HG03520 (cell line): ENCODE data around the gene SNX25.
"Not testable (repeated sequence)": the region's sequence is repeated elsewhere in the genome, so short reads cannot be mapped to it uniquely, and the experiment has no call there.

Experiments
- ATAC-seq: cut with Tn5 transposase; IDR thresholded peaks from one replicate; pipeline ENCODE4 v1.9.1; 2021; ENCODE audit warnings: mild to moderate bottlenecking, moderate library complexity; ENCODE audit not compliant: unreplicated experiment

Gene SNX25

DNA sequence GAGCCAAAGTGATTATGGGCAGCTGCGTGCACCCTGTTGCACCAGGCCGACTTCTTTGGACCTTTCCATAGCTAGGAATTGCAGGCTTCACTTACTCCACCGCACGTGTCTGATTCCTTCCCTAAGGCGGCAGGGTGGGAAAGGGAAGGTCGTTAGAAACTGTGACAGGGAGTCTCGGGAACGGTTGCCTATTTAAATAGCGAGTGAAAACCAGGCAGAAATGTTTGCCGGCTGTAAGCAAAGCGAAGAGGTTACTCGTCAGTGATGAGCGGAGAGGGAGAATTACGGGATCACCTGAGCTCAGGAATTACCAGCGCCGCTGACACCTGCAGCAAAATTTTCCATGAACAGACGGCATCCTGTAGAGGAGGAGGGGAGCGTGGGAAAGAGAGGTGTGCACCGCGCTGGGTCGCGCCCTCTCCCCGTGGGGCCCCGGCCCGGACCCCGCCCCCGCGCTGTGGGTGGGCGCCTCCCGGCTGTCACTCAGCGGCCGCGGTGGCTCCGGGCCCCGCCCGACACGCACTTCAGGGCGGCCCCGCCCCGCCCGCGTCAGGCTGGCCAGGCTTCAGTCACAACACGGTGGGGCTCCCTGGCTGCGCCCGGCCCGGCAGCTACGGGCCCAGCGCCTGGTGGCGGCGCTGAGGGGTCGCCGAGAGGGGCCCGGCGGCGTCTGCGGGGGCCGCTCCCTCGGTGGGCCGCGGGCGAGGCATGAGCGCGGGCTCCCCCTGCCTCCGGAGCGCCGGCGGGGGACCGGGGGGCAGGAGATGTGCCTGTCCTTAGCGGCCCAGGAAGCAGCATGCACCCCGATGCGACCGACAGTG, at the start of gene SNX25:
Gene SNX25 (plus strand): TSS at position 568 of the 821 bp plus-strand sequence. CDS start 229 bp downstream, at position 797.
- ATAC-seq: peak; percentile 68

DNA sequence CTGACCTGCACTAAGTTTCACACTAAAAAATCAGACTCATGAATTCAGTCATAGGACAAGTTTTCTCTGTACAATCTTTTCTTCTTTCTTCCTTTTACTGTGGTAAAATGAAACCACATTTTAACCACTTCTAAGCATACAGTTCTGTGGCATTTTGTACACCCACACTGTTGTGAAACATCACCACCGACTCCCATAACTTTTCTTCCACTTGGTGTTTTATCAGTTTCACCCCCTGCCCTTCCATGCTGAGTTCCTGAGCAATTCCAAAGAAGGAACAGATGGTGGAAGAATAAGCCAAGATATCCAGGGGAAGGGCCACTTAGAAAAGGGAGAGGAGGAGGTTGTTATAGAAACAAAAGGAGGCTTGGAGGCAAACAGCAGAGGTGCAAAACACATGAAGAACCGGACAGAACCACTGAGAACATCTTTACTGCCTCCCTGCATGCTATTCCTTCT, 43.8 kb upstream of the SNX25 start:
- ATAC-seq: peak; percentile 90

DNA sequence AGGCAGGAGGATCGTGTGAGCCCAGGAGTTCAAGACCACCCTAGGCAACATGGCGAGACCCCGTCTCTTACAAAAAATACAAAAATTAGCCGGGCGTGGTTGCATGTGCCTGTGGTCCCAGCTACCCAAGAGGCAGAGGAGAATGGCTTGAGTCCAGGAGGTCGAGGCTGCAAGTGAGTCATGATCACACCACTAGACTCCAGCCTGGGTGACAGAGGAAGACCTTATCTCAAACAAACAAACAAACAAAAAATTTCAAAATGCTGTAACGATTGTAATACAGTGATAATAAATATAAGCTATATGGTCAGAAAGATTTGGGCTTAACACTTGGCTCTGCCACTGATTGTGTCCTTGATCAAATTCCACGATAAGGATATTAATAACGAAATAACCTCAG, 42.2 kb upstream of the SNX25 start:
- ATAC-seq: no peak

DNA sequence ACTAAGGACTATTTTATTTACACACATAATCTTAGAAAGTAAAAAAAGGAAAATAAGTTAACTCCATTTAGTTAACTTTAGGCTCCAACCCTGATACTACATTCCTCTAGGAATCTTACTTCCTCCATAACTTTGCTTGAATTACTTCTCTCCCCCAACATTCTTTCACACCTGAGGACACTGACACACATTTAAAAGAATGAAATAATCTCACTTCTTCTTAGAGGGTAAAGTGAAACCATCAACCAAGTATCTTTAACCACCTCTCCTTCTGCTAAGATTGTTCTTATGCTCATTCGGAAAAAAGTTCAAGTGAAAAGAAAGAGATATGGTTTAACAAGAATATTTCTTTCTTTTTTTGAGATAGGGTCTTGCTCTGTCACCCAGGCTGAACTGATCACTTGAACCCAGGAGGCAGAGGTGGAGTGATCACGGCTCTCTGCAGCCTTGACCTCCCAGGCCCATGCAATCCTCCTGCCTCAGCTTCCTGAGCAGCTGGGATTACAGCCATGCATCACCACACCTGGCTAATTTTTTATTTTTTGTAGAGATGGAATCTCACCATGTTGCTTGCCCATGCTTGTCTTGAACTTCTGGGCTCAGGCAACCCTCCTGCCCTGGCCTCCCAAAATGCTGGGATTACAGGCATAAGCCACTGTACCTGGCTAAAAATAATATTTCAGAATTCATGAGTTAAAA, 37.9 kb upstream of the SNX25 start:
- ATAC-seq: no peak

DNA sequence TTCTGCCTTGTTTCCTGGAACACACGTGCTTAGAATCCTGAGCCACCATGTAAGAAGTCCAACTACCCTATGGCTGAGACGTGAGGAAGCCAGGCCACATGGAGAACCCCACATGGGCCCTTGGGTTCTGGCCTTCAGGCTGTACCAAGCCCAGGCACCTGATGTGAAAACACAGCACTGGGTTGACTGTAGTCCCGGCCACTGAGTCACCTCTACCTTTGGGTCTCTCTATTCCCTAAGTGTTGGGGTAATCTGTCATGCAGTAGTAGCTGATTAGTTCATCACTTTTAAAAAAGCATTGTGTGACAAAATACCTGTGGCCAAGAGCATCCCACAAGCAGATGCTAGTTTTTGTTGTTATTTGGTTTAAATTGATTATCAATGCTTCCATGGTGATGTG, 29.9 kb upstream of the SNX25 start:
- no peak for ATAC-seq

DNA sequence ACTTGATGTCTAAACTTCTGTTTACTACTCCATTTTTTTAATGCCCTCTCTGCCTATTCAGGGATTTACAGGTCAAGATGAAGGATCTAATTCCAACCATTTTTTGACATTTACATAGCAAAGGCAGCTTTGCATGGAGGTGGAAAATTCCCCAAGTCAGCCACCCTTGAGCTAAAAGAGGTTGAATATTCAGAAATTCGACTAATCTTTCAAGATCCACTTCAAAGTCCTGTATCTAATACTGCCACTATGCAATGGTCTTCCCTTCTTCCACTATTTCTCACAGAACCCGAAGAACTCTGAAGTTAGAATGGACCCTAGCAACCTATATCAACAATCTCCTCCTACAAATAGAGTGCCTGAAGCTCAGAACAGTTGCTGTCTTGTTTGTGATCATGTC, 27.2 kb upstream of the SNX25 start:
- no peak for ATAC-seq

DNA sequence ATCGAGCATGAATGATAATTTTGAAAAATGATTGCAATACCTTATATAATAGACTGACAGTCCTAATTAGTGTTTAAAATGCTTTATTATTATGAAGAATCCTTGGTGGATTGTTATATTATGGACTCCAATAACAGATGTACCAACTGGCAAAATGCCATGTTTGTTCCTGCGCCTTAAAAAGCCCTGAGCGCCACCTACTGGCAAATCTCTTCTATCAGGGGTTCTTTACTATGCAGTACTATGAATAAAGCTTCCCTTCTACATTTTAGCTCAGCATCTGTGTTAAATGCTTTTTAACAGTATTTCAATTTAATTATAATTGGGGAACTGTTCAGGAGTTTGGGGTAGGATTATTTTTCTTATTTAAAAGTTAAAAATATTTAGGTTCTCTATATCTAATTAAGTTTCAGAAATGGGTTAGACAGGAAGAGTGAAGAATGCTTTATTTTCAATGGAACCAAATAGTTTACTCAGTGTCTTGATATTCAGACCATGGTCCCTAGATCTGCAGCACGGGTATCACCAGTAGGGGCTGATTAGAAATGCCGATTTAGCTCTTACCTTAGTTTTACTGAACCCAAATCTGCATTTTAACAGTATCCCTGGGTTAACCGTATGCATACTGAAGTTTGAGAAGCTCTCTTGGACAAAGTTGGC, 25.6 kb upstream of the SNX25 start:
- peak; percentile 61 for ATAC-seq

DNA sequence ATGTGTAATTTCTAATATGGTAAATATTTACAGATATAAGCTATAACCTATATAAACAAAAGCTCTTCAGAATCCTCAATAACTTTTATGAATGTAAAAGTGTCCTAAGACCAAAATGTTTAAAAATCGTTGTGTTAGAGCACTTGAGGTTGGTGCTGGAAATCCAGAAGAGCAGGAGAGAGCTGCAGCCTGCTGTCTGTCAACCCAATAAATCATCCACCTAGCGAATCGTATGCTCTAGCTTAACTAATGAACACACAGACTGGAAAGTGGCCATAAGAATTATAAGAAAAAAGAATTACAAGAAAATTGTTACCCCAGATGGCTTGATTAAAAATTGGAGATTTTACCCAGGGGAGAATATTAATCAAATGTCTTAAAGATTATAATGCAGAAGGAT, 22.6 kb upstream of the SNX25 start:
- no peak for ATAC-seq

DNA sequence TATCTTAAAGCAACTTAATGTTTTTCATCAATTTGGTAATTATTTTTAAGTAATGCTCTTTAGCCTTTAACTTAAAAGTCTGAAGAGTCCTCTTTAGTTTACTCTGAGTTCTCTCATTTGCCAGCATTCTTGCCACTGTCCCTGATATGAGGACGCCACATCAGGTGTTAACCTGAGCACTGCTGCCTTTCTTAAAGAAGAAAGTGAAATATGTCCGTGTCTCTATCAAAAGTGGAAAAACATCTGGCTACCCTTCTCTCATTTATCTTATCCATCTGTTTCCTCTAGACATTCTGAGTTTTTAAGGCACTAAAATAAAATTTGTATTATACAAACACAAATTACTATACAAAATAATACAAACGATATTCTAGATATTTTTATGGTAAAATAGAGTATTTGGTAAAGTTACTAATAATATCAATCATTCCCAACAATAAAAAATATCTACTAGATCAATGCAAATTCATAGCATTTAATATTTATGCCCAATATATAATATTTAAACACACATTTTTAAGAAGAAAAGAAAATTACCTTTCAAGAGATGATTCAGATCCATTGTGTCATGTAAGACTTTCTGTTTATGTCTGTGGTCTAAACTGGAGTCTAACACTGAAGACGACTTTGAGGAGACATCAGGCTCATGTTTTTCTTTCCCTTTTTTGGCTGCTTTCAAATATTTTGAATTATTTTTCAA, 19.6 kb upstream of the SNX25 start:
- no peak for ATAC-seq

DNA sequence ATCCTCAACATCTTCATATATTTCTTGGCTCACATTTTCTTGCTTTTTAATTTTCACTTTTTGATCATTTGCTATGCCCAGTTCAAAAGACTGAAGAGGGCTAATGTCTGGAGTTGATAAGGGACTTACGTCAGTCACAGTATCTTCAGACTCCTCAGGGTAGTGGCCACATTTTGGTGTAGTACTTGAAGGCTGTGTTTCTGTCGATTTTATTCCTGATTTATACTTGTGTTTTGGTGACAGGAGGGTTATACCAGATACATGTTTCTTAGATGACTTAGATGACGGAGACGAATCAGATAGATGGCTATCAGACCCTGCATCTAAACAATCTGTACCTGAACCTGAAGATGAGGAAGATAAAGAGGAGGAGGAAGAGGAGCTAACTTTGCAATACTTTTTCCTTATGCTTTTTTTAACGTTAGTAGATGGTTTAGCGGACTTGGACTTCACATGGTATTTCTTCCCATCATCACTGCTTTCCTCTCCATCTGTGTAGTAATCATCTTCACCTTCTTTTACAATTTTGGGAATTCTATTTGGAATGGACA, 19.0 kb upstream of the SNX25 start:
- ATAC-seq: no peak

DNA sequence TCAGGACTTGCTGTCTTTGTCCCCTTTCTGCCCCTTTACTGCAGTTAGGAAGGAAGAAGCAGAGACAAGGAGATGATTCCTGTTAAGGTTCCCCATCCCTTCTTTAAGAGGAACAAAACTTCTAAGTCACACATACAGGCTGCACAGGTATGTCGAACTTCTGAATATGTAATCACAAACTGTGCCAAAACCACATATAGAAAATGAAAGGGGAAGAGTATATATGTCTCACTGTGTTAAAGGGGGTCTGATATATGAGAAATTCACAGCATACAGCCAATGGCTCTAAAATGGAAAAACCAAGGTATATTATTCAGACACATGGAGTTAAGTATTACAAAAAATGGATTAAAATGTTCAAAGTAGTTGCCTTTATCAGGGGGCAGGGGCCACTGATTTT, 17.3 kb upstream of the SNX25 start:
- peak; percentile 91 for ATAC-seq

DNA sequence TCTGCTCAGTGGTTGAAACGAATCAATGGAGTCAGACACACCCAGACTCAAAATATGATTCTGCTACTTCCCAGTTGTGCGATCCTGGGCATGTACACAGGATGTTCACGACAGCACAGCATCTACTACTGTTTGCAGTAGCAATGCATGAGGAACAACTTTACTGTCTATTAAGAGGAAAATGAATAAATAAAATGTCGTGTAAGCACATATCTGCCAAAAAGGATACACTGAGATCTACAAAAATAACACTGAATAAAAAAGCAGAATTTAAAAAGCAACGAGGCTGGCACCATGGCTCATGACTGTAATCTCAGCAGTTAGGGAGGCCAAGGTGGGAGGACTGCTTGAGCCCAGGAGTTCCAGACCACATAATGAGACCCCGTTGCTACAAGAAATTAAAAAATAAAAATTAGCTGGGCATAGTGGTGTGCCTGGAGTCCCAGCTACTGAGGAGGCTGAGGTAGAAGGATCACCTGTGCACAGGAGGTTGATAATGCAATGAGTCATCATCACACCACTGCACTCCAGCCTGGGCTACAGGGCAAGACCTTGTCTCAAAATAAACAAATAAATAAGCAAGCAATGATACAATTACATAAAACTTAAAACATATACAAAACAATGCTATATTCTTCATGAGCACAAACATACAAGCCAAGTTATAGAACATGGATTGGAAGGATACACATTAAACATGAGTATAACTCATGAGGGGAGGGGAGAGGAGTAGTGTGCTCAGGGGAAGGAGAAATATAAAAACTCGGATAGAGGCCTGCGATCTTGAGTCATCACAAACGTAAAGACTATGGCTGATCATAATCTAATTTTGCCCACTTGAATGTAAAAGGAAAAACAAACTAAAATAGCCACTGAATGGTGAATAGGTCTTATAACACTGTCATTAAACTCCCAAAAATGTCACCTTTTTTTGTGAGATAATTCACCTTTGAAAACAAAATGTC, 14.2 kb upstream of the SNX25 start:
- ATAC-seq: no peak

DNA sequence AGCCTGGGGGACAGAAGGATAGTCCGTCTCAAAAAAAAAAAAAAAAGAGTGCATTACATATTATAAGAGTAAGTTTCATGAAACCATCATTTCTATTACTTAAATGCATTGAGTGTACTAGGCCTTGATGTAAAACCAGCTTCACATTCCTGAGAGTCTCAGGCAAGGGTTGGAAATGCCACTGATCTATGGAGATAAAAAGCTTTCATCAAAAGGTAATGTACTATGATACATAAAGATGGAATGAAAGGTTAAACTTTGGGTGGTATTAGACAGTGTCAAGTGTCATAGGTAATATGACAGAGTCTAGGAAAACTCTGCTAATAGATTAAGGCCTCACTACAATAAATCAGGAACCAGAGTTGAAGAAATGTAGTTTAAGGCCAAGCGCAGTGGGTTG, 13.0 kb upstream of the SNX25 start:
- no peak for ATAC-seq

DNA sequence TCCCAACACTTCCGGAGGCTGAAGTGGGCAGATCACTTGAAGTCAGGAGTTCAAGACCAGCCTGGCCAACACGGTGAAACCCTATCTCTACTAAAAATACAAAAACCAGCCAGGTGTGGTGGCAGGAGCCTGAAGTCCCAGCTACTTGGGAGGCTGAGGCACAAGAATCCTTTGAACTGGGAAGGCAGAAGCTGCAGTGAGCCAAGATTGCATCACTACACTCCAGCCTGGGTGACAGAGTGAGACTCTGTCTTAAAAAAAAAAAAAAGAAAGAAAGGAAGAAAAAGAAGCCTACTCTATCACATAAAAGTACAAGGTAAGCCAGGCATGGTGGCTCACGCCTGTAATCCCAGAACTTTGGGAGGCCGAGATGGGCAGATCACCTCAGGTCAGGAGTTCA, 11.2 kb upstream of the SNX25 start:
- ATAC-seq: not testable (repeated sequence)

DNA sequence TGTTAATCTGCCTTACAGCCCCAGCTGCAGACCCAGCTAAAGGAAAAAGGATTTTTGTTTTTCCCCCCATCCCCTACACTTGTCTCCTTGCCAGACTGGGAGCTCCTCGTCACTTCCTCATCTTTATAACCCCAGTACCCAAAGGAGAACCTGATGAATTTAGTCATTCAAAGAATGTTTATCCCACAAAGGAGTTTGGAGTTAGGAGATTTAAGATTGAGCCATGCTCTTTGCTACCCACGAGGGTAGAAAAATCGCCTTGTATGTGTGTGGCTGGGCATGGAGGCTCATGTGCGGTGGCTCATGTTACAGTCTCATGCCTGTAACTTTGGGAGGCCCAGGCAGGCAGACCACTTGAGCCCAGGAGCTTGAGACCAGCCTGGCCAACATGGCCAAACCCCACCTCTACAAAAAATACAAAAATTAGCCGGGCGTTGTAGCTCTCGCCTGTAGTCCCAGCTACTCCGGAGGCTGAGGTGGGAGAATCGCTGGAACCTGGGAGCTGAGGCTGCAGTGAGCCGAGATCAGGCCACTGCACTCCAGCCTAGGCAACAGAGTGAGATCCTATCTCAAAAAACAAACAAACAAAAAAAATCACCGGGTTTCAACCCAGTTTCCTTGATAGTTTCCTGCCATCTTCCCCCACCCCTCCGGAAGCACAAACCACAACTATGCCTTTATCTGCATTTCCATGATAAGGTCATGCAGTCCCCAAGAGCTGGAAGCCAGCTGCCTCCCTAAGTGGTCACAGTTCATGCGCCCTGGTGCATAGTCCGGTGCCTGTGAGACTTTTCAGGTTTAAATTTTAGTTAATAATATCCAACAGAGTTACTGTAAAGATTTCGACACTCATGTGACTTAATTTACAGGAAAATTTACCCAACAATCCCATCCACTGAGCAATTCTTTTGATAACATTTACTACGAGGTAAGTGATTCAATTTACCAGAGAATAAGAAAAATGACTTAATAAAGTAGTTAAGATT, 7.1 kb upstream of the SNX25 start:
- ATAC-seq: no peak

DNA sequence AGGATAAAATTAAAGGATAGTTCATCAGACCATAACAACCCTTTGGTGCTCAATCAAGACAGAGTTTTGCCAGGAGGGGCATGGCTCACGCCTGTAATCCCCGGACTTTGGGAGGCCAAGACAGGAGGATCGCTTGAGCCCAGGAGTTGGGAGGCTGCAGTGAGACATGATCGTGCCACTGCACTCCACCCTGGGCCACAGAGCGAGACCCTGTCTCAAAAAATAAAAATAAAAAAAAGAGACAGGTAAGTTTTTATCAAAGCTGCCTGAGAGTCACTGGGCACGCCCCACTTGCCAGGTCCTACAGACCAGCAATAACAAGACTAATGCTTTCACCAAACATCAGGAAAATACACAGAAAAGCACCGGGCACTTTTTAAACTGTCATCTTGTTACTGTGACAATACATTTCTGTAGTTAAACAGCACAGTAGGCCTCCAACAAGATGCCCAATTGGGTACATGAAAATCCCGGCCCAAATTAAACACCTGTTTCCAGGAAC, 6.4 kb upstream of the SNX25 start:
- ATAC-seq: peak; percentile 2

DNA sequence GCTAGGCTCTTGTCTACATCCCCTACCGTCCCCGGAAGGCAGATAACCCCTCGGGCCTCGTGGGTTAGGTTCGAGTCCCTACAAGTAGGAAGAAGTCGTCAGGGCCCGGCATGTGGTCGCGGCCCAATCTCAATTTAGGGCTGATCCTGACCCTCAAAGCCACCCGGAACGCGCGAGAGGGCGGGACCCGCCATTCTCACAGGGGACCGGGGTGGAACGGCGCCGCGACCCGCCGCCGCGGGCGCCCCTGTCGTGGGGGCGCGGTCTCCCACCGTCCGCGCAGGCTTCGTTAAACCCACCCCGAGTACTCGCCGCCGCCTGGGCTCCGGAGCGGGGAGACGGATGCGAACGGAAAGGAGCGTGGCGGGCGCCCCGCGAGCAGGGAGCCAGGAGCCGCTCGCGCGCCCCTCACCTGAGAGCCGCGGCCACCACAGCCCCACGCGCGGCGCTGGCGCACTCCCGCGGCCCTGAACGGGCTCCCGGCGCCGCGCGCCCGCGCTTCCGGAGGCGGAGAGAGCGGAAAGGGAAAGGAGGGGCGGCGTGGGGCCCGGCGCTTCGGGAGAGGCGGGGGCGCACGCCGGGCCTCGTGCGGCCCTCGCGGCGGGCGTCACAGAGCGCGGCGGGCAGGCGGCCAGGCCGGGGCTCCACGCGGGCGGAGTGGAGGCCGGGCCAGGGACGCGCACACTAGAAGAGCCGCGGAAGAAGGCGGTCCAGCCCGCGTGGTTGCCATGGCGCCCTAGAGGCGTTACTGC, 5.7 kb upstream of the SNX25 start, which contains the start of gene CFAP97:
Gene CFAP97 (minus strand): TSS at position 515 of the 752 bp plus-strand sequence. CDS start 12,804 bp downstream, outside the sequence.
- ATAC-seq: peak; percentile 69
